HepG2 (cell line): ENCODE data around the gene GDF7. TPM values are rescaled to one million over a fixed set of nuclear protein-coding genes. Genes with fewer than 3 reads are reported as not detected.

ENCODE experiments used
- BHLHE40 ChIP-seq: IDR thresholded peaks from 2 replicates; pipeline ENCODE4 v1.6.1; 2011; ENCODE audit warnings: low read length, improper control_type of control experiment
- DPF2 ChIP-seq: sonication (generic); formaldehyde crosslinking; IDR thresholded peaks from 2 replicates; pipeline ENCODE4 v1.4.0; 2020; ENCODE audit warnings: mild to moderate bottlenecking, low read depth, missing genetic modification reagents, borderline replicate concordance
- HNRNPK ChIP-seq: fragments of 200-400 bp; formaldehyde crosslinking; IDR thresholded peaks from 2 replicates; pipeline ENCODE4 v1.6.1; 2018; ENCODE audit warnings: low read length, low read depth, moderate library complexity, mild to moderate bottlenecking; ENCODE audit not compliant: poor library complexity, severe bottlenecking
- MATR3 ChIP-seq: sonication (generic); formaldehyde crosslinking; IDR thresholded peaks from 2 replicates; pipeline ENCODE4 v1.4.0; 2020; ENCODE audit warnings: missing genetic modification reagents
- SOX13 ChIP-seq, 3 experiments: fragments of 450-650 bp in 1 of 3; sonication (generic) in 1 of 3; formaldehyde crosslinking in 1 of 3; IDR thresholded peaks in 2 of 3; conservative IDR thresholded peaks in 1 of 3; 2 replicates each; pipeline versions ENCODE4 v1.5.0 to v1.6.1; 2016 to 2020; ENCODE audit warnings: antibody characterized with exemption in 1 of 3, mild to moderate bottlenecking in 1 of 3, missing compliant biosample characterization in 1 of 3, missing genetic modification reagents in 1 of 3, moderate library complexity in 1 of 3
- SP4 ChIP-seq: sonication (generic); formaldehyde crosslinking; IDR thresholded peaks from 2 replicates; pipeline ENCODE4 v1.8.1; 2023; ENCODE audit warnings: mild to moderate bottlenecking, missing genetic modification reagents
- SRSF1 ChIP-seq: fragments of 200-400 bp; formaldehyde crosslinking; optimal IDR thresholded peaks from 2 replicates; pipeline ENCODE3; 2017; ENCODE audit warnings: mild to moderate bottlenecking, low read depth, low read length, moderate library complexity
- ZBED4 ChIP-seq: sonication (generic); formaldehyde crosslinking; IDR thresholded peaks from 2 replicates; pipeline ENCODE4 v1.4.0; 2020; ENCODE audit warnings: missing genetic modification reagents, borderline replicate concordance
- ZFP36L1 ChIP-seq: sonication (generic); formaldehyde crosslinking; IDR thresholded peaks from 2 replicates; pipeline ENCODE4 v1.8.0; 2022; ENCODE audit warnings: mild to moderate bottlenecking, missing genetic modification reagents, moderate library complexity
- ZFY ChIP-seq: sonication (generic); formaldehyde crosslinking; IDR thresholded peaks from 2 replicates; pipeline ENCODE4 v1.4.0; 2020; ENCODE audit warnings: missing genetic modification reagents
- ZMYM3 ChIP-seq: sonication (generic); formaldehyde crosslinking; IDR thresholded peaks from 2 replicates; pipeline ENCODE4 v1.5.1; 2020; ENCODE audit warnings: mild to moderate bottlenecking, missing genetic modification reagents
- ZNF547 ChIP-seq: sonication (generic); formaldehyde crosslinking; IDR thresholded peaks from 2 replicates; pipeline ENCODE4 v1.5.1; 2020; ENCODE audit warnings: mild to moderate bottlenecking, missing genetic modification reagents
- ZNF558 ChIP-seq: sonication (generic); formaldehyde crosslinking; IDR thresholded peaks from 2 replicates; pipeline ENCODE4 v1.9.0; 2022; ENCODE audit warnings: mild to moderate bottlenecking, missing genetic modification reagents, borderline replicate concordance
- ZNF570 ChIP-seq: sonication (generic); formaldehyde crosslinking; IDR thresholded peaks from 2 replicates; pipeline ENCODE4 v1.4.0; 2020; ENCODE audit warnings: mild to moderate bottlenecking, missing genetic modification reagents, borderline replicate concordance
- ZNF580 ChIP-seq: IDR thresholded peaks from 2 replicates; pipeline ENCODE4 v1.6.1; 2016; ENCODE audit warnings: low read depth, borderline replicate concordance
- ZNF619 ChIP-seq: sonication (generic); formaldehyde crosslinking; IDR thresholded peaks from 2 replicates; pipeline ENCODE4 v1.4.0; 2020; ENCODE audit warnings: mild to moderate bottlenecking, missing genetic modification reagents
- polyA plus RNA-seq, 8 experiments: library from polyadenylated mRNA; depleted of rRNA in 3 of 8; stranded (reverse) in 7 of 8; unstranded in 1 of 8; fragments of >200 nt; fragmentation: Illumina TruSeq in 4 of 8; extraction: Trizol in 4 of 8; gene quantifications; 2 replicates each; pipeline versions ENCODE4 v1.2.1 to v1.2.3, GENCODE V29; 2011 to 2016; ENCODE audit warnings: low read depth in 4 of 8, missing spikeins in 1 of 8, mixed read lengths in 1 of 8; ENCODE audit not compliant: insufficient read depth in 1 of 8
- total RNA-seq, 5 experiments: library from RNA; depleted of rRNA; stranded (reverse); fragments of >200 nt; fragmentation: Illumina TruSeq; extraction: Trizol; gene quantifications; 2 replicates each; pipeline ENCODE4 v1.2.3, GENCODE V29; 2016; ENCODE audit warnings: low read depth in 1 of 5
- TF ChIP-seq, protein P1 (sequence below): sonication (generic); formaldehyde crosslinking; IDR thresholded peaks from 2 replicates; pipeline ENCODE4 v1.4.0; 2020; ENCODE audit warnings: missing genetic modification reagents
- TF ChIP-seq, protein P2 (sequence below): IDR thresholded peaks from 2 replicates; pipeline ENCODE4 v1.6.1; 2016; ENCODE audit warnings: control low read depth

GDF7 gene
- total and polyA plus RNA-seq, 2 of the 13 experiments (the other 11 are each of a cell fraction or from before 2014, with no cell fraction given): 1.6 to 15.0 TPM

DNA sequence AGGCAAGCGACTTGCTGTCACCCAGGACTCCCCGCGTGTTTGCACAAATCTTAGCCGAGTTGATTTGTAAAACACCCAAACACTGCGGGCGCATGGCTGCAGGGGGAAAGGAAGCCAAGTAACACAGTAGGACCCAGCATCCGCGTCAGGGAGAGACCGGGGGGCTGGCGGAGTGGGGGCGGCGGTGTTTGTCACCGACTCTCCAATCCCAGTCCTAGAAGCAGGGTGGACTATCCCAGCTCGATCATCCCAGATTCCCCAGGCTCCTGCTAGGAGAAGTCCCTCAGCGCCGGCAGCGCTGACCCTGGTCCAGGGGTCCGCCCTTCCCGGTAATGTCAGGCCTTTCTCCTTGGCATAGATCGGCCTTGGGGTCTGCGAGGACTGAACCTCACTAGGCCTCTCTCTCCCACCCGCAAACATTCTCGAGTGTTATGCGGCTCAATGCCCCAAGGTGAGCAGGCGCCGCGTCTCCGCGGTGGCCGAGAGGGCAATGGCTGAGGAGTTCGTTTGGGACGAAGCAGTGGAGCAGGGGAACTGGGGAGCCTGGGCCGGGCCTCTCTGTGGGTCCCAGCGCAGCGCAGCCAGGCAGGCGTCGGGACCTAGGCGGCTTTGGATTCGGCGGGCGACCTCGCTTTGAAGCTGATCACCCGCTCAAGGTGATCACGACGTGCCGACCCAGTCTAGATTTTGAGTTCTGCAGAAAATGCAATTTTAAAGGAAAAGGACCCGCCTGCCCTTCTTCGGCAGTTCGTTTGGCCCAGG is 1.5 kb upstream of the GDF7 start (continued):
- TF ChIP-seq, protein P1, sequence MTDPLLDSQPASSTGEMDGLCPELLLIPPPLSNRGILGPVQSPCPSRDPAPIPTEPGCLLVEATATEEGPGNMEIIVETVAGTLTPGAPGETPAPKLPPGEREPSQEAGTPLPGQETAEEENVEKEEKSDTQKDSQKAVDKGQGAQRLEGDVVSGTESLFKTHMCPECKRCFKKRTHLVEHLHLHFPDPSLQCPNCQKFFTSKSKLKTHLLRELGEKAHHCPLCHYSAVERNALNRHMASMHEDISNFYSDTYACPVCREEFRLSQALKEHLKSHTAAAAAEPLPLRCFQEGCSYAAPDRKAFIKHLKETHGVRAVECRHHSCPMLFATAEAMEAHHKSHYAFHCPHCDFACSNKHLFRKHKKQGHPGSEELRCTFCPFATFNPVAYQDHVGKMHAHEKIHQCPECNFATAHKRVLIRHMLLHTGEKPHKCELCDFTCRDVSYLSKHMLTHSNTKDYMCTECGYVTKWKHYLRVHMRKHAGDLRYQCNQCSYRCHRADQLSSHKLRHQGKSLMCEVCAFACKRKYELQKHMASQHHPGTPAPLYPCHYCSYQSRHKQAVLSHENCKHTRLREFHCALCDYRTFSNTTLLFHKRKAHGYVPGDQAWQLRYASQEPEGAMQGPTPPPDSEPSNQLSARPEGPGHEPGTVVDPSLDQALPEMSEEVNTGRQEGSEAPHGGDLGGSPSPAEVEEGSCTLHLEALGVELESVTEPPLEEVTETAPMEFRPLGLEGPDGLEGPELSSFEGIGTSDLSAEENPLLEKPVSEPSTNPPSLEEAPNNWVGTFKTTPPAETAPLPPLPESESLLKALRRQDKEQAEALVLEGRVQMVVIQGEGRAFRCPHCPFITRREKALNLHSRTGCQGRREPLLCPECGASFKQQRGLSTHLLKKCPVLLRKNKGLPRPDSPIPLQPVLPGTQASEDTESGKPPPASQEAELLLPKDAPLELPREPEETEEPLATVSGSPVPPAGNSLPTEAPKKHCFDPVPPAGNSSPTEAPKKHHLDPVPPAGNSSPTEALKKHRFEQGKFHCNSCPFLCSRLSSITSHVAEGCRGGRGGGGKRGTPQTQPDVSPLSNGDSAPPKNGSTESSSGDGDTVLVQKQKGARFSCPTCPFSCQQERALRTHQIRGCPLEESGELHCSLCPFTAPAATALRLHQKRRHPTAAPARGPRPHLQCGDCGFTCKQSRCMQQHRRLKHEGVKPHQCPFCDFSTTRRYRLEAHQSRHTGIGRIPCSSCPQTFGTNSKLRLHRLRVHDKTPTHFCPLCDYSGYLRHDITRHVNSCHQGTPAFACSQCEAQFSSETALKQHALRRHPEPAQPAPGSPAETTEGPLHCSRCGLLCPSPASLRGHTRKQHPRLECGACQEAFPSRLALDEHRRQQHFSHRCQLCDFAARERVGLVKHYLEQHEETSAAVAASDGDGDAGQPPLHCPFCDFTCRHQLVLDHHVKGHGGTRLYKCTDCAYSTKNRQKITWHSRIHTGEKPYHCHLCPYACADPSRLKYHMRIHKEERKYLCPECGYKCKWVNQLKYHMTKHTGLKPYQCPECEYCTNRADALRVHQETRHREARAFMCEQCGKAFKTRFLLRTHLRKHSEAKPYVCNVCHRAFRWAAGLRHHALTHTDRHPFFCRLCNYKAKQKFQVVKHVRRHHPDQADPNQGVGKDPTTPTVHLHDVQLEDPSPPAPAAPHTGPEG (CRISPR knock-in tag): no peak; the same call in 1 of the 2 replicates
- TF ChIP-seq ZNF547 (CRISPR knock-in tag) (no peak), MATR3 (CRISPR knock-in tag) (no peak), ZNF619 (CRISPR knock-in tag) (no peak), ZFY (CRISPR knock-in tag) (no peak), ZFP36L1 (no peak), ZNF558 (CRISPR knock-in tag) (no peak), SP4 (CRISPR knock-in tag) (no peak), HNRNPK (no peak), ZNF570 (no peak), ZNF580 (CRISPR knock-in tag) (no peak), SOX13 (IDR thresholded peaks at IDR 0.05) (no peak), SOX13 (CRISPR knock-in tag; conservative IDR thresholded peaks at IDR 0.05 in 1 of 2, IDR thresholded peaks at IDR 0.05 in 1 of 2) (no peak), ZMYM3 (CRISPR knock-in tag) (no peak), BHLHE40 (no peak), SRSF1 (no peak), DPF2 (CRISPR knock-in tag) (no peak), ZBED4 (CRISPR knock-in tag) (peak; percentile 64; the same call in 1 of the 2 replicates)
- TF ChIP-seq, protein P2, sequence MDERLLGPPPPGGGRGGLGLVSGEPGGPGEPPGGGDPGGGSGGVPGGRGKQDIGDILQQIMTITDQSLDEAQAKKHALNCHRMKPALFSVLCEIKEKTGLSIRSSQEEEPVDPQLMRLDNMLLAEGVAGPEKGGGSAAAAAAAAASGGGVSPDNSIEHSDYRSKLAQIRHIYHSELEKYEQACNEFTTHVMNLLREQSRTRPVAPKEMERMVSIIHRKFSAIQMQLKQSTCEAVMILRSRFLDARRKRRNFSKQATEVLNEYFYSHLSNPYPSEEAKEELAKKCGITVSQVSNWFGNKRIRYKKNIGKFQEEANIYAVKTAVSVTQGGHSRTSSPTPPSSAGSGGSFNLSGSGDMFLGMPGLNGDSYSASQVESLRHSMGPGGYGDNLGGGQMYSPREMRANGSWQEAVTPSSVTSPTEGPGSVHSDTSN (CRISPR knock-in tag): no peak
